OCI-LY7 (cell line): ENCODE measurements around the gene CFDP1.

ENCODE experiments used
- CTCF ChIP-seq: fragments of 200-600 bp; sonication (generic); conservative IDR thresholded peaks from 2 replicates; pipeline ENCODE4 v1.5.1; 2014; ENCODE audit warnings: mild to moderate bottlenecking, antibody characterized with exemption, low read length, moderate library complexity, mixed read lengths
- EZH2phosphoT487 ChIP-seq: fragments of 200-600 bp; sonication (generic); IDR thresholded peaks from 2 replicates; pipeline ENCODE4 v1.6.1; 2018; ENCODE audit warnings: low read depth, borderline replicate concordance, mild to moderate bottlenecking, mixed run types, antibody characterized with exemption, low read length, moderate library complexity, mixed read lengths

GRCh38 chr16:75320435-75320834 is 112.9 kb downstream of the CFDP1 start:
- TF ChIP-seq EZH2phosphoT487 (no peak), CTCF (no peak)
